ENCODE data around the gene VDAC2. TPM values are rescaled to one million over a fixed set of nuclear protein-coding genes. Genes with fewer than 3 reads are reported as not detected.

VDAC2 gene
- total and polyA plus RNA-seq, 10 of the 15 experiments (the other 5 are each of a cell fraction or from before 2014, with no cell fraction given) = 73.4 to 294 (median 146) TPM

GRCh38 chr10:75246506-75246905 is 35.9 kb downstream of the VDAC2 start (continued):
- TF ChIP-seq BMI1 (IDR thresholded peaks at IDR 0.05; ENCODE audit: borderline replicate concordance) (no peak), IRF3 (IDR thresholded peaks at IDR 0.05) (no peak), BRCA1 (IDR thresholded peaks at IDR 0.05; ENCODE audit: low read depth, low read length) (no peak), SUPT20H (IDR thresholded peaks at IDR 0.05; ENCODE audit: borderline replicate concordance, control insufficient read depth, low read depth, low read length) (no peak), POLR2A (IDR thresholded peaks at IDR 0.05; ENCODE audit: low read depth, low read length) (no peak), POLR2AphosphoS5 (IDR thresholded peaks at IDR 0.05; ENCODE audit: low read length) (no peak), SREBF2 (IDR thresholded peaks at IDR 0.05; ENCODE audit: low read length) (no peak), CREM (IDR thresholded peaks at IDR 0.05; ENCODE audit: low read depth) (no peak)
- TF ChIP-seq, protein P1, sequence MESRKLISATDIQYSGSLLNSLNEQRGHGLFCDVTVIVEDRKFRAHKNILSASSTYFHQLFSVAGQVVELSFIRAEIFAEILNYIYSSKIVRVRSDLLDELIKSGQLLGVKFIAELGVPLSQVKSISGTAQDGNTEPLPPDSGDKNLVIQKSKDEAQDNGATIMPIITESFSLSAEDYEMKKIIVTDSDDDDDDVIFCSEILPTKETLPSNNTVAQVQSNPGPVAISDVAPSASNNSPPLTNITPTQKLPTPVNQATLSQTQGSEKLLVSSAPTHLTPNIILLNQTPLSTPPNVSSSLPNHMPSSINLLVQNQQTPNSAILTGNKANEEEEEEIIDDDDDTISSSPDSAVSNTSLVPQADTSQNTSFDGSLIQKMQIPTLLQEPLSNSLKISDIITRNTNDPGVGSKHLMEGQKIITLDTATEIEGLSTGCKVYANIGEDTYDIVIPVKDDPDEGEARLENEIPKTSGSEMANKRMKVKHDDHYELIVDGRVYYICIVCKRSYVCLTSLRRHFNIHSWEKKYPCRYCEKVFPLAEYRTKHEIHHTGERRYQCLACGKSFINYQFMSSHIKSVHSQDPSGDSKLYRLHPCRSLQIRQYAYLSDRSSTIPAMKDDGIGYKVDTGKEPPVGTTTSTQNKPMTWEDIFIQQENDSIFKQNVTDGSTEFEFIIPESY (IDR thresholded peaks at IDR 0.05) = no peak
- TF ChIP-seq, protein P2, sequence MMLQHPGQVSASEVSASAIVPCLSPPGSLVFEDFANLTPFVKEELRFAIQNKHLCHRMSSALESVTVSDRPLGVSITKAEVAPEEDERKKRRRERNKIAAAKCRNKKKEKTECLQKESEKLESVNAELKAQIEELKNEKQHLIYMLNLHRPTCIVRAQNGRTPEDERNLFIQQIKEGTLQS (IDR thresholded peaks at IDR 0.05; ENCODE audit: borderline replicate concordance, extremely low read depth, low read depth, low read length) = no peak

- 32% methylated on average over 5 of the region's 5 CpGs for WGBS (ENCODE audit: insufficient coverage, insufficient replicate concordance, low lambda C conversion rate, missing lambda C conversion rate)
- Histone ChIP-seq H4K20me1 (ENCODE audit: control insufficient read depth, insufficient read depth) (no peaks in the 10 kb centered on the region; the same call in 1 of the 2 replicates), H3K27me3 (replicated peaks in 1 of 2; ENCODE audit: control insufficient read depth in 2 of 2, insufficient read depth in 2 of 2, low read length in 1 of 2) (no peaks in the 10 kb centered on the region), H3K9ac (ENCODE audit: control insufficient read depth, insufficient read depth, low read length) (no peak overlapping the region), H3K36me3 (ENCODE audit: control insufficient read depth in 2 of 2, insufficient read depth in 2 of 2, low read length in 1 of 2) (no peaks in the 10 kb centered on the region), H2AFZ (ENCODE audit: control insufficient read depth, low read depth, low read length) (no peak overlapping the region), H3K9me3 (replicated peaks; ENCODE audit: control insufficient read depth, insufficient read depth, low read length) (no peaks in the 10 kb centered on the region; the same call in 2 of the 3 replicates), H3K79me2 (ENCODE audit: control insufficient read depth, insufficient read depth, low read length) (no peaks in the 10 kb centered on the region), H3K4me2 (ENCODE audit: control insufficient read depth, insufficient read depth) (no peak overlapping the region), H3K4me3 (no peak overlapping the region), H3K4me1 (ENCODE audit: control insufficient read depth, insufficient read depth, low read length) (no peaks in the 10 kb centered on the region), H3K27ac (ENCODE audit: control insufficient read depth, insufficient read depth) (no peak overlapping the region)
- ChIA-PET POLR2A (no interaction called here), CTCF (no interaction called here), SMC1A (ENCODE audit: uncharacterized antibody, unreplicated experiment) (interaction anchor here (0.5 kb wide), 1 partner anchor 138 kb away, joined by 3 read pairs; no protein-coding TSS in a partner anchor), RAD21 (ENCODE audit: unreplicated experiment) (no interaction called here)
- intact Hi-C loops (cut with micrococcal nuclease; ENCODE audit: unreplicated experiment) (no loop called here), in situ Hi-C loops (cut with MboI) (no loop called here)
- no peak for ATAC-seq
- no peak for DNase-seq (ENCODE audit: low read depth, low spot score)
- no TSS peak for BruUV-seq (replicated peaks)
- no peak for FAIRE-seq
- TF ChIP-seq ZNF217 (IDR thresholded peaks at IDR 0.05) (no peak), CBX3 (IDR thresholded peaks at IDR 0.05; ENCODE audit: borderline replicate concordance, low read depth) (no peak), NFYA (IDR thresholded peaks at IDR 0.05; ENCODE audit: borderline replicate concordance, low read depth, low read length) (no peak), SIX5 (IDR thresholded peaks at IDR 0.05; ENCODE audit: low read depth, low read length, severe bottlenecking) (no peak), TCF7 (IDR thresholded peaks at IDR 0.05; ENCODE audit: borderline replicate concordance) (no peak), RAD21 (IDR thresholded peaks at IDR 0.05; ENCODE audit: insufficient read depth, low read depth, low read length) (no peak), JUNB (IDR thresholded peaks at IDR 0.05) (no peak), EZH2 (IDR thresholded peaks at IDR 0.05; ENCODE audit: borderline replicate concordance, control insufficient read depth, low read depth, low read length) (no peak), BRCA1 (IDR thresholded peaks at IDR 0.05; ENCODE audit: low read depth, low read length) (no peak), BACH1 (IDR thresholded peaks at IDR 0.05; ENCODE audit: borderline replicate concordance) (no peak), MYB (IDR thresholded peaks at IDR 0.05; ENCODE audit: borderline replicate concordance, low read depth, low read length) (no peak), RFX5 (IDR thresholded peaks at IDR 0.05; ENCODE audit: low read depth, low read length) (no peak)
These were observed 37.2 kb downstream of the VDAC2 start for GRCh38 chr10:75247797-75248196.
